CD8-positive, alpha-beta memory T cell (primary cell): ENCODE results near the gene QRICH2. TPM values are rescaled to one million over a fixed set of nuclear protein-coding genes. Genes with fewer than 3 reads are reported as not detected.
"Not testable (repeated sequence)": the region's sequence is repeated elsewhere in the genome, so short reads cannot be mapped to it uniquely, and the experiment has no call there.

Experiments
- CTCF ChIA-PET: fragments of 350-600 bp; sonication (Branson Sonifier 250); formaldehyde crosslinking; loops from one replicate; lab custom pipeline; 2021; ENCODE audit warnings: antibody characterized with exemption; lab: Charles Lee
- POLR2A ChIA-PET: fragments of 350-600 bp; sonication (Branson Sonifier 250); formaldehyde crosslinking; loops from one replicate; lab custom pipeline; 2021; ENCODE audit warnings: antibody characterized with exemption; lab: Charles Lee
- DNase-seq, 5 donors: peaks; one replicate each; pipeline versions ENCODE4 v3.0.0 to v3.0.0-alpha.2; 2020 to 2022; ENCODE audit warnings: mixed read lengths in 1 of 5
- H3K27ac ChIP-seq: one replicate; pipeline ENCODE4 v1.7.0; 2013; ENCODE audit warnings: low read depth, mild to moderate bottlenecking, low read length, moderate library complexity
- H3K27me3 ChIP-seq: 2 replicates; pipeline ENCODE4 v1.7.0; 2013; ENCODE audit warnings: low read length, mild to moderate bottlenecking; ENCODE audit not compliant: insufficient read depth, poor library complexity, severe bottlenecking
- H3K36me3 ChIP-seq: 2 replicates; pipeline ENCODE4 v1.7.0; 2013; ENCODE audit warnings: mild to moderate bottlenecking, low read length, moderate library complexity; ENCODE audit not compliant: insufficient read depth
- H3K4me1 ChIP-seq: 2 replicates; pipeline ENCODE4 v1.7.0; 2013; ENCODE audit warnings: mild to moderate bottlenecking, low read length, moderate library complexity; ENCODE audit not compliant: insufficient read depth
- H3K4me3 ChIP-seq: 2 replicates; pipeline ENCODE4 v1.7.0; 2013; ENCODE audit warnings: mild to moderate bottlenecking, low read length
- H3K9me3 ChIP-seq: 2 replicates; pipeline ENCODE4 v1.7.0; 2013; ENCODE audit warnings: mild to moderate bottlenecking, low read length
- H3K27ac Mint-ChIP-seq, 8 donors: one replicate each; pipeline ENCODE4 v1.8.0; 2020 to 2021; ENCODE audit warnings: mixed read lengths in 8 of 8, mild to moderate bottlenecking in 6 of 8, inconsistent platforms in 3 of 8, moderate library complexity in 3 of 8
- H3K27me3 Mint-ChIP-seq, 2 donors: one replicate each; pipeline ENCODE4 v1.8.0; 2020 to 2021; ENCODE audit warnings: mixed read lengths in 2 of 2, mild to moderate bottlenecking in 1 of 2, moderate library complexity in 1 of 2
- H3K36me3 Mint-ChIP-seq, 3 donors: one replicate each; pipeline ENCODE4 v1.8.0; 2020 to 2021; ENCODE audit warnings: mixed read lengths in 3 of 3, inconsistent platforms in 1 of 3, mild to moderate bottlenecking in 1 of 3
- H3K4me1 Mint-ChIP-seq, 3 donors: one replicate each; pipeline ENCODE4 v1.8.0; 2020 to 2021; ENCODE audit warnings: mixed read lengths in 3 of 3, inconsistent platforms in 1 of 3, mild to moderate bottlenecking in 1 of 3
- H3K4me3 Mint-ChIP-seq, 7 donors: one replicate each; pipeline ENCODE4 v1.8.0; 2020 to 2021; ENCODE audit warnings: mixed read lengths in 7 of 7, mild to moderate bottlenecking in 6 of 7, moderate library complexity in 4 of 7, inconsistent platforms in 2 of 7
- H3K9me3 Mint-ChIP-seq, 5 donors: one replicate each; pipeline ENCODE4 v1.8.0; 2020 to 2022; ENCODE audit warnings: mixed read lengths in 5 of 5, mild to moderate bottlenecking in 3 of 5, moderate library complexity in 2 of 5, inconsistent platforms in 1 of 5
- polyA plus RNA-seq: library from polyadenylated mRNA; unstranded; fragments of 300-500 nt; fragmentation: Illumina TruSeq; gene quantifications from one replicate; pipeline ENCODE4 v1.2.3, GENCODE V29; 2021
- total RNA-seq, 2 experiments: library from RNA; stranded (reverse); gene quantifications; one replicate each; pipeline ENCODE4 v1.2.3, GENCODE V29; 2021

QRICH2 gene
- total and polyA plus RNA-seq, 3 experiments from 2014 or later, result 0.22 to 2.5 (median 2.4) TPM

DNA sequence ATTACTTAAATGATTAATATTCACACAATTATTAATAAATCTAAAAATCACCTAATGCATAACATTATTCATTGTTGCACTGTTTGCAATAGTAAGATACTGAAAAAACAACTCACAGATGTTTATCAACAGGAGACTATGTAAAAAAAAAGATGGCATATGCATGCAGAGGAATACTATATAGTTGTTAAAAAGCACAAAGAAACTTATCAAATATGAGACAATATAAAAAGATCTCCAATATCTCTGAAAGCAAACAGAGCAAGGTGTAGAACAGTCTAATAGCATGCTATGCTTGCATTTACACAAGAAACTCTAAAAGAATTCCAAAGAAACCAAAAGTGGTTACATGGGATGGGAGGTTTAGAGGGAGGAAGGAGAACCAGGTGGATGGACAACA, 71.5 kb downstream of the QRICH2 start:
- DNase-seq, result no peak
- POLR2A ChIA-PET, result interaction anchor here (3.3 kb wide), 1 partner anchor 10 kb away, joined by 7 read pairs; no protein-coding TSS in a partner anchor
- Histone ChIP-seq H3K36me3 (no peaks in the 10 kb centered on the region), H3K27me3 (no peaks in the 10 kb centered on the region), H3K4me3 (no peak overlapping the region), H3K4me1 (peaks cover 29% of the 10 kb centered on the region), H3K9me3 (no peaks in the 10 kb centered on the region), H3K27ac (no peak overlapping the region)
- H3K9me3 Mint-ChIP-seq, result peaks cover 0 to 4% (median 0%) of the 10 kb centered on the region in 5 donors
- H3K4me1 Mint-ChIP-seq, result peaks cover 39 to 69% (median 58%) of the 10 kb centered on the region in 3 donors
- H3K27ac Mint-ChIP-seq, result peak overlapping the region in 3 of 8 donors; percentile 33 to 58 (median 46)
- CTCF ChIA-PET, result interaction anchor here (1.3 to 1.5 kb wide), 2 partner anchors 8 to 43 kb away, joined by 3 to 4 read pairs; no protein-coding TSS in a partner anchor
- peak overlapping the region in 2 of 7 donors; percentile 29 to 47 for H3K4me3 Mint-ChIP-seq
- peaks cover 0 to 3% (median 2%) of the 10 kb centered on the region in 3 donors for H3K36me3 Mint-ChIP-seq
- no peaks in the 10 kb centered on the region for H3K27me3 Mint-ChIP-seq

DNA sequence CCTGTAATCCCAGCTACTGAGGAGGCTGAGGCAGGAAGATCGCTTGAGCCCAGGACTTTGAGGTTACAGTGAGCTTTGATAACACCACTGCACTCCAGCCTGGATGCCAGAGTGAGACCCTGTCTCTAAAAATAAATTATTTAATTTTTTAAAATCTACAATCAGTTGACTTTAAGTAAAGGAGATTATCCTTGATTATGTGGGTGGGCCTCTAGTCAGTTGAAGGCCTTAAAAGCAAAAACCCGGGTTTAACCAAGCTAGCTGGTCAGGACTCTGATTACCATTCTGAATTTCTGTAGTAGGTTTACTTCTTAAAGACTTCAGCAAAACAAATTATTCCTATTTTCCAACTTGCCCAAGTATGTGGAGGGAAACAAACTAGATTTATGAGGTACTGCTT, 72.2 kb downstream of the QRICH2 start:
- Mint-ChIP-seq H3K27ac (peak overlapping the region in 5 of 8 donors; percentile 11 to 68 (median 43)), H3K4me3 (no peak overlapping the region), H3K4me1 (peaks cover 33 to 64% (median 54%) of the 10 kb centered on the region in 3 donors), H3K9me3 (peaks cover 0 to 4% (median 0%) of the 10 kb centered on the region in 5 donors), H3K36me3 (peaks cover 0 to 3% (median under 1%) of the 10 kb centered on the region in 3 donors), H3K27me3 (no peaks in the 10 kb centered on the region)
- no peak overlapping the region for H3K4me3 ChIP-seq
- POLR2A ChIA-PET, result interaction anchor here (3.3 kb wide), 1 partner anchor 11 kb away, joined by 7 read pairs; no protein-coding TSS in a partner anchor
- H3K4me1 ChIP-seq, result peaks cover 23% of the 10 kb centered on the region
- no peaks in the 10 kb centered on the region for H3K27me3 ChIP-seq
- CTCF ChIA-PET, result interaction anchor here (0.7 to 1.5 kb wide), 5 partner anchors 9 to 115 kb away, joined by 3 to 4 read pairs (median 3); no protein-coding TSS in a partner anchor
- H3K9me3 ChIP-seq, result no peaks in the 10 kb centered on the region
- H3K36me3 ChIP-seq, result no peaks in the 10 kb centered on the region
- DNase-seq, result no peak
- no peak overlapping the region for H3K27ac ChIP-seq

GRCh38 chr17:76234354-76234679, 73.8 kb downstream of the QRICH2 start:
- no peak for DNase-seq
- no peak overlapping the region for H3K4me3 ChIP-seq
- CTCF ChIA-PET, result interaction anchor here (1.4 kb wide), 1 partner anchor 46 kb away, joined by 8 read pairs; no protein-coding TSS in a partner anchor
- H3K27ac Mint-ChIP-seq, result peak overlapping the region; percentile 0 to 87 (median 70)
- H3K9me3 ChIP-seq, result no peaks in the 10 kb centered on the region
- no peaks in the 10 kb centered on the region for H3K36me3 ChIP-seq
- H3K9me3 Mint-ChIP-seq, result peaks cover 0 to 4% (median 0%) of the 10 kb centered on the region in 5 donors
- peaks cover 24% of the 10 kb centered on the region for H3K4me1 ChIP-seq
- no peaks in the 10 kb centered on the region for H3K27me3 Mint-ChIP-seq
- H3K36me3 Mint-ChIP-seq, result peaks cover 0 to 3% (median 0%) of the 10 kb centered on the region in 3 donors
- H3K4me1 Mint-ChIP-seq, result peaks cover 35 to 70% (median 55%) of the 10 kb centered on the region in 3 donors
- POLR2A ChIA-PET, result no interaction called here
- H3K27ac ChIP-seq, result no peak overlapping the region
- peak overlapping the region; percentile 13 to 65 (median 51) for H3K4me3 Mint-ChIP-seq
- H3K27me3 ChIP-seq, result no peaks in the 10 kb centered on the region

- H3K9me3 Mint-ChIP-seq, result peaks cover 0 to 4% (median 0%) of the 10 kb centered on the region in 5 donors
- DNase-seq, result no peak
- H3K27me3 ChIP-seq, result no peaks in the 10 kb centered on the region
- CTCF ChIA-PET, result interaction anchor here (1.4 kb wide), 1 partner anchor 46 kb away, joined by 8 read pairs; no protein-coding TSS in a partner anchor
- H3K4me3 ChIP-seq, result no peak overlapping the region
- H3K27me3 Mint-ChIP-seq, result no peaks in the 10 kb centered on the region
- H3K4me1 Mint-ChIP-seq, result peaks cover 34 to 70% (median 55%) of the 10 kb centered on the region in 3 donors
- no peaks in the 10 kb centered on the region for H3K9me3 ChIP-seq
- peak overlapping the region; percentile 0 to 87 (median 70) for H3K27ac Mint-ChIP-seq
- peaks cover 26% of the 10 kb centered on the region for H3K4me1 ChIP-seq
- no peaks in the 10 kb centered on the region for H3K36me3 ChIP-seq
- H3K4me3 Mint-ChIP-seq, result peak overlapping the region; percentile 13 to 65 (median 49)
- POLR2A ChIA-PET, result no interaction called here
- H3K36me3 Mint-ChIP-seq, result peaks cover 0 to 3% (median 0%) of the 10 kb centered on the region in 3 donors
- H3K27ac ChIP-seq, result peak overlapping the region; percentile 38
Observed at GRCh38 chr17:76233588-76234353, 74.3 kb downstream of the QRICH2 start.

DNA sequence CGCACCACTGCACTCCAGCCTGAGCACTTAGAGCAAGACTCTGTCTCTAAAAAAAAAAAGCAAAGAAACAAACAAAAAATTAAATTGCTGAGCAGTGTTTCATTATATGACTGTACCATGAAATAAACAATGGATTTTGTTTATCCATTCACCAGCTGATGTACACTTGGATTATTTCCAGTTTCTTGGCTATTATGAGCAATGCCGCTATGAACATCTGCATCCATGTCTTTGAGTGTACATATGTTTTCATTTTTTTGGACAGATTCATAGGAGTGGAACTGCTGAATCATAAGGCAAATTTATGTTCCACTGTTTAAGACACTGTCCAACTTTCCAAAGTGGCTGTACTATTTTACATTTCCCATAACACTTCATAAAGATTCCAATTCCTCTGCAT, 75.7 kb downstream of the QRICH2 start:
- H3K27ac Mint-ChIP-seq, result no peak overlapping the region

DNA sequence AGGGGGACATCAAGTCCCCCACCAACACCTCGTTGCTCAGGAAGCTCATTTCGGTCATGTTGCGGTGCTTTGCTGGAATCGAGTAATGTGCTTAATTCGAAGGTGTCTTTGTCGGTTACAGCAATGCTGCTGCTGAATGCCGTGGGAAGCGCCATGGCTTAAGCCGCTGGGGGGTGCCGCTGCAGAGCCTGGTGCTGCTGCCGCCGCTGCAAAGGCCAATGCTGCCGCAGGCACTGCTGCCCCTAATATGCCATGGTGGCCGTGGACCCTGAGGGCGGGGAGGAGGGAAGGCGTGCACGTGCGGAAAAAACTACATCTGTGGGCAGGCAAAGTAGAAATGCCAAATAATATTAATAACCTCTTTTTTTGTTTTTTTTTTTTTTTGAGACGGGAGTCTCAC, 81.3 kb downstream of the QRICH2 start:
- H3K4me3 ChIP-seq, POLR2A ChIA-PET, H3K27ac ChIP-seq, H3K27ac Mint-ChIP-seq, H3K27me3 Mint-ChIP-seq, H3K27me3 ChIP-seq, H3K9me3 Mint-ChIP-seq, H3K36me3 ChIP-seq, H3K4me3 Mint-ChIP-seq, H3K9me3 ChIP-seq, H3K4me1 ChIP-seq, DNase-seq, CTCF ChIA-PET: not testable (repeated sequence)
- Mint-ChIP-seq H3K36me3 (peaks cover 0 to 11% (median 4%) of the 10 kb centered on the region in 3 donors), H3K4me1 (peaks cover 13 to 39% (median 34%) of the 10 kb centered on the region in 3 donors)

More for the DNA sequence above, 75.7 kb downstream of the QRICH2 start:
- no peak overlapping the region for H3K4me3 ChIP-seq
- Mint-ChIP-seq H3K36me3 (peaks cover 0 to 3% (median 3%) of the 10 kb centered on the region in 3 donors), H3K27me3 (no peaks in the 10 kb centered on the region), H3K4me3 (no peak overlapping the region), H3K9me3 (peaks cover 0 to 4% (median 0%) of the 10 kb centered on the region in 5 donors), H3K4me1 (peaks cover 29 to 63% (median 49%) of the 10 kb centered on the region in 3 donors)
- ChIA-PET POLR2A (no interaction called here), CTCF (interaction anchor here (1.4 kb wide), 1 partner anchor 25 kb away, joined by 4 read pairs; no protein-coding TSS in a partner anchor)
- H3K27me3 ChIP-seq, result no peaks in the 10 kb centered on the region
- H3K9me3 ChIP-seq, result no peaks in the 10 kb centered on the region
- no peaks in the 10 kb centered on the region for H3K36me3 ChIP-seq
- no peak overlapping the region for H3K27ac ChIP-seq
- no peak for DNase-seq
- peaks cover 19% of the 10 kb centered on the region for H3K4me1 ChIP-seq

DNA sequence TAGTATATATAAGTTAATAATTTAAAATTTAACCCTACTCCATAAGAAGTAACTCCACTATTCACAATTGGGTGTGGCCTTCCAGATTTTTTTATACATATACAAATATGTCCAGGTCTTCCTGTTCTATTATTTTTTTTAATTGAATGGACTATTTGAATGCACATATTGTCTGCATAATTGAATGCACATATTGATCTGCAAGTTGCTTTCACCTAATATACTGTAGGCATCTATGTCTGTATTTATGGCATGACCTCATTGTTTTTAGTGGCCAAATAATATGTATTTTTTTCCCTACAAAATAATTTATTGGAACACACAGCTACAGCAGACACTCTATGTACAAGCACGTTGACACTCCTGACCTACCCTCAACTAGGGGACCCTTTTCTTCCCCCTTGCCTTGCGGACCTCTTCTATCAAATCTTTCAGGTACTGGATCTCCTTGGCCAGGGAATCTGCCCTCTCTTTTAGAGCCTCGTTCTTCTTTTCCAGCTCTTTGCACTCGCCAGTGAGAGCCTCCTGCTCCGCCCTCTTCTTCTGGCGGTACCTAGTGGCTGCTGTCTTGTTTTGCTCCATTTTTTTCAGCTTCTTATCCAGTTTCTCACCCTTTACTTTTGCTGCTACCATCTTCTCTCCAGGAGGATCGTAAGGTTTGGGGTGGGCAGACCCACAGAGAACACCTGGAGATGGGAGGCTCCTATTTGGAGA, 82.5 kb downstream of the QRICH2 start:
- H3K27me3 ChIP-seq, CTCF ChIA-PET, H3K4me1 ChIP-seq, H3K4me3 Mint-ChIP-seq, H3K4me3 ChIP-seq, H3K36me3 ChIP-seq, H3K9me3 Mint-ChIP-seq, H3K27me3 Mint-ChIP-seq, H3K27ac ChIP-seq, DNase-seq, H3K9me3 ChIP-seq, POLR2A ChIA-PET: not testable (repeated sequence)
- Mint-ChIP-seq H3K36me3 (peaks cover 0 to 12% (median 5%) of the 10 kb centered on the region in 3 donors), H3K4me1 (peaks cover 15 to 44% (median 30%) of the 10 kb centered on the region in 3 donors), H3K27ac (peak overlapping the region in 5 of 8 donors; percentile 22 to 84 (median 47))
